GM18505 (cell line): ENCODE measurements around the gene ZNF318.
A peak's percentile ranks its signal among the peaks of the same experiment; 100 is the strongest.
"Not testable (repeated sequence)": the region's sequence is repeated elsewhere in the genome, so short reads cannot be mapped to it uniquely, and the experiment has no call there.

Experiments used
- ATAC-seq: cut with Tn5 transposase; IDR thresholded peaks from one replicate; pipeline ENCODE4 v1.9.1; 2021; ENCODE audit not compliant: unreplicated experiment
- POLR2A ChIP-seq: IDR thresholded peaks from 4 replicates; pipeline ENCODE4 v1.6.1; 2011; ENCODE audit warnings: borderline replicate concordance; ENCODE audit not compliant: insufficient read depth, insufficient read length; ENCODE audit errors: extremely low read depth

Gene ZNF318

DNA sequence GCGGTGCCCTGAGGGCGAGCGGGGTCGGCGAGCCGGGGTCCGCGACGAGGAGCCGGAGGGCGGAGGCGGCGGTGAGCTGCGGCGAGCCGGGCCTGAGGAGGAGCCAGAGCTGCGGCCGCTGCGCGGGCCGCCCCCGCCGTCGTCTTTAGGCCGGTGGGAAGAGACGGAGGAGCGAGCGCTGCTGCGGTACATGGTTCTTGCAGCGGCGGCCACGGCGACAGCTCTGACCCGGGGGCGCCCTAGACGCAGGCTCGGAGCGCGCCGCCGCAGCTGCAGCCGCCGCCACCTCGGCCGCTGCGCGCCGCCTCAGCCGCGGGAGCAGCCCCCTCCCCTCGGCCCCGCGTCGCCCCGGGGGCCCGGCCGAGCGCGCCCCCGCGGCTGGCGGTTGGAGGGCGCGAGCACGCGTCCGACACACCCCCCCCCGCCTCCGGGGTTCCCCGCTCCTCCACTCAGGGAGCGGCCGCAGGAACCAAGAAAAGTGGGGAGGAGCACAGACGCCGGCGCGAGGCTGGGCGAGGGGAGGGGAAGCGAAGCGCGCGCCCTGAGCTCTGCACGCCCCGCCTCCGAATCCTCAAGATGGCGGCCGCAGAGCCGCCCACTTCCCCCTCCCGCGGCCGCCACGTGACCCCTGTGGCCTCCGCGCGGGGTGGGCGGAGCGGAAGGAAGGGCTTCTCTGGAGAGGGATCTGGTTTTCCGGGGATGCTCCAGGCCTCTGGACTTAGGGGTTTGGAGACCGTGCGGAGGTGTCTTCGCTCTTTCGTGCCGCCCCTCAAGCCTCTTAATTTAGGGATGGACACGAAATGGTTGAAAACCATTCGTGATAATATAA, at the start of gene ZNF318:
ZNF318 (minus strand) TSS at position 474 of the 829 bp plus-strand sequence; CDS start at position 192, 282 bp downstream.
- peak; percentile 82 for ATAC-seq

DNA sequence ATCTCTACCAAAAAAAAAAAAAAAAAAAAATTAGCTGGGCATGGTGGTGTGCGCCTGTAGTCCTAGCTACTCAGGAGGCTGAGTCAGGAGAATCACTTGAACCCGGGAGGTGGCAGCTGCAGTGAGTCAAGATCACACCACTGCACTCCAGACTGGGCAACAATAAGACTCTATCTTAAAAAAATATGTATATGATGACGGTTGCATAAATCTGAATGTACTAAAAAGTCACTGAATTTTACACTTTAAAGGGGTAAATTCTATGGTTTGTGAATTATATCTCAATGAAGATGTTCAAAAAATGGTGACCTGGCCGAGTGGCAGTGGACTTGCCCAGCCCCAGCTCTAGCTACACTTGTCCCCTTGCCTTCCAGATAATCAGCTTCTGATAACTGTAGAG, 47.5 kb upstream of the ZNF318 start:
- TF ChIP-seq POLR2A = no peak
- no peak for ATAC-seq

More for the DNA sequence above, at the start of gene ZNF318:
- peak; percentile 54 for TF ChIP-seq POLR2A

- not testable (repeated sequence) for ATAC-seq
Observed at GRCh38 chr6:43415275-43415674, 45.8 kb upstream of the ZNF318 start.

DNA sequence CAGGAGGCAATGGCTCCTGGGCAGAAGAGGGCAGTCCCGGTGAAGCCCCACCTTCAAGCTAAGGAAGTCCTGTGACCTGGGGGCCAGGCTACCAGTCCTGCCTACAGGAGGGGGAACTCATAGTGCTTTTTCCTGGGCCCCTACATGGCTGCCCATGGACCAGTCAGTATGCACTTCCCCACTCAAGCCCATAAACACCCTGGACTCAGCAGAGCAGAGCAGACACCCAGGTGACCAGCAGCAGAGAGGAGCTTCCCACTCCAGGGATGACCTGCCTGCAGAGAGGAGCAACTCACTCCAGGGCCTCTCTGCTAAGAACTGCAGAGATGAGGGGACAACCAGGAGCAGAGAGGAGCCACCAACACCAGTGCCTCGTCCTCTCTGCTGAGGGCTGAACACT, 43.6 kb upstream of the ZNF318 start:
- TF ChIP-seq POLR2A = no peak
- no peak for ATAC-seq

- no peak for ATAC-seq
- TF ChIP-seq POLR2A = no peak
Observed at GRCh38 chr6:43412541-43412940, 43.1 kb upstream of the ZNF318 start.

DNA sequence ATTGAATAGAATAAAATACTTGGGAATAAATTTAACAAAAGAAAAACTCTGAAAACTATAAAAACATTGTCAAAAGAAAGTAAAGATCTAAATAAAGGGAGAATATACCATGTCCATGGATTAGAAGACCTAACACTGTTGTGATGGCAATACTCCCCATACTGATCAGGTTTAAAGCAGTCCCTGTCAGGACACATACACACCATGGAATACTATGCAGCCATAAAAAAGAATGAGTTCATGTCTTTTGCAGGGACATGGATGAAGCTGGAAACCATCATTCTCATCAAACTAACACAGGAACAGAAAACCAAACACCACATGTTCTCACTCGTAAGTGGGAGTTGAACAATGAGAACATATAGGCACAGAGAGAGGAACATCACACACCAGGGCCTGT, 41.3 kb upstream of the ZNF318 start:
- ATAC-seq = not testable (repeated sequence)

DNA sequence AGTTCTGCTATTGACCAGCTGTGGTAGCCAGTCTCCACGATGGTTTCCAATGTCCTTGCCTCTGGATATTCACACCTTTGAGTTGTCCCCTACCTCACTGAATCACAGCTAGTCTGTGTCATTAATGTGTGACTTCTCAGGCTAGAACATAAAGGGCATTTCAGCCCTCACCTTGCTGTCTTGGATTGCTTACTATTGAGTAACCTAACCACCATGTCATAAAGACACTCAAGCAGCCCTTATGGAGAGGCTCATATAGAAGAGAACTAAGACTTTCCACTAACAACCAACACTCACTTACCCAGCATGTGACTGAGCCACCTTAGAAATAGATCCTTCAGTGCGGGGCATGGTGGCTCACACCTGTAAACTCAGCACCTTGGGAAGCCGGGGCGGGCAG, 38.8 kb upstream of the ZNF318 start:
- ATAC-seq = no peak
- no peak for TF ChIP-seq POLR2A

DNA sequence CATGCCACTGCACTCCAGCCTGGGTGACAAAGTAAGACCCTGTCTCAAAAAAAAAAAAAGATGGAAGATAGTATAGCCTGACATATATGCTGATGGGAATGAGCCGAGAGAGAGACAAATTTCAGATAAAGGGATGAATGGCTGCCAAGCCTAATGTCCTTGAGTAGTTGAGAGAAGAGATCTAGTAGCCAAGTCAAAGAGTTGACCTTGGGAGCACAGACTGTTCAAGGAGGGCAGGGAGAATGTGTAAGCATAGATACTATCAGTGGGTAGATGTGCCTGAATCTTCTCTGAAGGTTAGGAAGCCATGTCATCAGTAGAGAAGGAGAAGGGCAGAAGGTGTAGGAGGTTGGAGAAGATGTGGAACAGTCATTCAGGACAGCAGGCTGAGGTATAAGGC, 37.8 kb upstream of the ZNF318 start:
- no peak for ATAC-seq
- TF ChIP-seq POLR2A = no peak

GRCh38 chr6:43405354-43405753, 35.9 kb upstream of the ZNF318 start:
- TF ChIP-seq POLR2A = no peak
- no peak for ATAC-seq

DNA sequence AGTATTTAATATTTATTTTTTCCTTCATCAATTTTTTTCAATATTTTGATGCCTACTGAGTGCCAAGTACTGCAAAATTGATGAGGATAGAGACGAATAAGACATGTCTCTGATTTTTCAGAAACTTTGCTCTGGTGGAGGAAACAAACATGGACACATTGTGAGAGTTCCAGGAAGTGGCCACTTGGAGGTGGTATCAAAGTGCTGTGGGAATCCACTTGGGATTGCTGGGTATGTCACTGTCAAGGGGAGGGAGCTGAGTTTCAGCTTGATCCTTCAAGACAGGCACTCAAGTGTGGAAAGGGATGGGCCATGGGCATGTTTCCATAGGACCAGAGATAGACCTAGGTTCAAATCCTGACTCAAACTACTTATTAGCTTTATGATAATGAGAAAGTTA, 33.4 kb upstream of the ZNF318 start:
- no peak for ATAC-seq

DNA sequence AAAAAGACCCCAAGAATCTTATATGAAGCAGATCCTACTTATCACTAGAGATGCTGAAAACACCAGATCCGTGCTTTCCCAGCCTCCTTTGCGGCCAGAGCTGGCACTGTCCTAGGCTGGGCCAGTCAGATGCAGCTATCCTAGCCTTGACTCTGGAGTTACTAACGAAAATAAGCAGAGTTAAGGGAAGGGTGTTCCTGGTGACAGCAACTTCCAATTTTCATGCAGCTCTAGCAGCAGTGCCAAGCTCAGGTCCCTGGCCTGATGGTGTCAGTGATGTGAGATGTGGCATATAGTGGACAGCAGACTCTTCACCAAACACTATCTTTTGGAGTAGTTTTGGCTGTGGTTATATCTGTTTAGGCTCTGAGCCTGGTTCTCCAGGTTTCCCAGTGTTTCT, 32.3 kb upstream of the ZNF318 start:
- no peak for TF ChIP-seq POLR2A
- ATAC-seq = no peak

More for the DNA sequence above, 33.4 kb upstream of the ZNF318 start:
- TF ChIP-seq POLR2A = no peak

- ATAC-seq = no peak
Observed at GRCh38 chr6:43399932-43400487, 30.6 kb upstream of the ZNF318 start.

DNA sequence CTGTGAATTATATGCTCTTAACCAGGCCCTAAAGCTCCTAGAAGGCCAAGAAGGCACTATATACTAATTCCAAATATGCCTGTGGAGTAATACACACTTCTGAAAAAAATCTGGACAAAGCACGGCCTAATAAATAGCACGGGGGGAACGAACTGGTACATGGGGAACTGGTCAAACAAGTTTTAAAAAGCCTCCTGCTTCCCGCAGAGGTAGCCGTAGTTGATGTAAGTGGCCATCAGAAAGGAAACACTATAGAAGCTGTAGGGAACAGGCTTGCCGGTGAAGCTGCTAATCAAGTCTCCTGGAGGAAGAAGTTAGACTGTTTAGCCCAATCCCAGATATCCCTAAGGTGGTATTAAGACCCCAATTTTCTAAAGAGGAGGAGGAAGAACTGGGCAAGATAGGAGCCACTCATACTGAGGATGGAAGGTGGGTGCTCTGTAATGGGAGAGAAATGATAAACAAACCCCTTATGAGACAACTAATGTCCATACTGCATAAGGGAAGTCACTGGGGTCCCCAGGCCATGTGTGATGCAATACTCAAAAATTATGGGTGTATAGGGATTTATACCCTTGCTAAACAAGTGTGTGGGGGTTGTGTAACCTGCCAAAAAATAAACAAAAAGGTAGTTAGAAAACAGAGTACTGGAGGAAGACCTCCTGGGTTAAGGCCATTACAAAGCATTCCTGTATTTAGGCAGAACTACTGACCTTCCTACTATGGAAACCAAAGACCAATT, 27.1 kb upstream of the ZNF318 start:
- ATAC-seq = no peak
- no peak for TF ChIP-seq POLR2A

More at GRCh38 chr6:43399932-43400487, 30.6 kb upstream of the ZNF318 start:
- TF ChIP-seq POLR2A = no peak

DNA sequence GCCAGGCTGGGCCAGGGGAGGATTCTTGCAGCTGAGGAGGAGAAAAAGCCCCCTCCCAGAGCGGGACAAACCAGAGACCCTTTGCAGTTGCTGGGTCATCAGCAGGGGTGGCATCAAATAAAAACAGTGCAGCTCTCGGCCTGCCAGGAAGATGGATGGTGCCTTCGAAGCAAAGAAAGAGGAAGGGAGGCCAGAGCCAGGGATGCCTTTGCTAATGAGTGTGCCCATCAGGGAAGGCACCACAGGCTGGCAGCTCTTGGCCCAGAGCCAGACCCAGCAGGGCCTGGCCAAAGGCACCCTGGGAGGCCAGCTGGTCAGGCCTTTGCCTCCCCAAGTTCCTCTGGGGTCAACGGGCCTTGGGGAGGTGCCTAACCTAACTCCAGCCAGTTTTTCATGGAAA, 26.3 kb upstream of the ZNF318 start:
- TF ChIP-seq POLR2A = no peak
- no peak for ATAC-seq
